ENCODE results near the gene SLC2A9.
"Not testable (repeated sequence)": the region's sequence is repeated elsewhere in the genome, so short reads cannot be mapped to it uniquely, and the experiment has no call there.

Gene SLC2A9

GRCh38 chr4:9994246-9994847, 26.9 kb downstream of the SLC2A9 start:
- no peak for DNase-seq

GRCh38 chr4:9989918-9990635, 31.2 kb downstream of the SLC2A9 start:
- no peak for DNase-seq

- no peak for DNase-seq
These were observed 32.4 kb downstream of the SLC2A9 start for GRCh38 chr4:9988933-9989332.

- no peak for DNase-seq
These were observed 32.9 kb downstream of the SLC2A9 start for GRCh38 chr4:9988363-9988749.

GRCh38 chr4:9987749-9988362, 33.4 kb downstream of the SLC2A9 start:
- no peak for DNase-seq

GRCh38 chr4:9984621-9985020, 36.7 kb downstream of the SLC2A9 start:
- DNase-seq, result no peak

- no peak for DNase-seq
These were observed 38.1 kb downstream of the SLC2A9 start for GRCh38 chr4:9983211-9983610.

- not testable (repeated sequence) for DNase-seq
These were observed 39.4 kb downstream of the SLC2A9 start for GRCh38 chr4:9981899-9982298.

- DNase-seq, result no peak
These were observed 40.4 kb downstream of the SLC2A9 start for GRCh38 chr4:9980898-9981297.

- no peak for DNase-seq
These were observed 42.1 kb downstream of the SLC2A9 start for GRCh38 chr4:9979101-9979701.

- no peak for DNase-seq
These were observed 43.7 kb downstream of the SLC2A9 start for GRCh38 chr4:9977518-9978031.

GRCh38 chr4:9976781-9977180, 44.5 kb downstream of the SLC2A9 start:
- DNase-seq, result no peak

- DNase-seq, result no peak
These were observed 45.0 kb downstream of the SLC2A9 start for GRCh38 chr4:9976293-9976692.

GRCh38 chr4:9971711-9972110, 49.6 kb downstream of the SLC2A9 start:
- no peak for DNase-seq

GRCh38 chr4:9970399-9971011, 50.8 kb downstream of the SLC2A9 start:
- DNase-seq, result no peak

- no peak for DNase-seq
These were observed 51.5 kb downstream of the SLC2A9 start for GRCh38 chr4:9969526-9970398.

- DNase-seq, result no peak
These were observed 52.8 kb downstream of the SLC2A9 start for GRCh38 chr4:9968472-9968871.

- DNase-seq, result no peak
These were observed 56.4 kb downstream of the SLC2A9 start for GRCh38 chr4:9964879-9965278.

GRCh38 chr4:9963328-9963727, 58.0 kb downstream of the SLC2A9 start:
- DNase-seq, result no peak

- DNase-seq, result no peak
These were observed 58.5 kb downstream of the SLC2A9 start for GRCh38 chr4:9962611-9963314.

- no peak for DNase-seq
These were observed 66.8 kb downstream of the SLC2A9 start for GRCh38 chr4:9954468-9954867.

- no peak for DNase-seq
These were observed 68.2 kb downstream of the SLC2A9 start for GRCh38 chr4:9953089-9953488.
